ENCODE data around the gene VRK1. TPM values are rescaled to one million over a fixed set of nuclear protein-coding genes. Genes with fewer than 3 reads are reported as not detected.

The VRK1 gene
- total RNA-seq, 1 experiment from 2014 or later, result 166 TPM

DNA sequence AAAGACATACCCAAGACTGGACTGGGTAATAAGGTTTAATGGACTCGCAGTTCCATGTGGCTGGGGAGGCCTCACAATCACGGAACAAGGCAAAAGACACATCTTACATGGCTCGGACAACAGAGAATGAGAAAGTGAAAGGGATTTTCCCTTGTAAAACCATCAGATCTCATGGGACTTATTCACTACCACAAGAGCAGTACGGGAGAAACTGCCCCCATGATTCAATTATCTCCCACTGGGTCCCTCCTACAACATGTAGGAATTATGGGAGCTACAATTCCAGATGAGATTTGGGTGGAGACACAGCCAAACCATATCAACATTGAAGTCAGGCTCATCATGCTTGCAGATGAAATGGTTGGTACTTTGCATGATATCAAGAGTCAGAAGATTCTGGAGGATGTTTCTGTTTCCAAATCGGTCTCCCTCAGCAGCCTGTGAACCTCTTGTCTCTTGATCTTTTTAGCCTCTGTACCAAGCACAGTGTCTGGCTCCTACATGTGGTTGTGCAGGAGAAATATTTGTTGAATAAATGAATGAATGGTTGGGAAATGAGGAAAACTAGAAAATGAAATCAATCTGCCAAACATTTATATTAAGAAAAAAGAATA is 98.6 kb downstream of the VRK1 start:
- no peaks in the 10 kb centered on the region for H3K79me2 ChIP-seq (ENCODE audit: low read length)
- H3K36me3 ChIP-seq (ENCODE audit: insufficient read depth, low read length), result no peaks in the 10 kb centered on the region
- H3K4me2 ChIP-seq (ENCODE audit: low read depth, low read length, poor library complexity, severe bottlenecking), result peak overlapping the region; percentile 21
- H3K9ac ChIP-seq (ENCODE audit: low read length), result no peak overlapping the region
- no peaks in the 10 kb centered on the region for H3K9me3 ChIP-seq (ENCODE audit: low read length)
- no peak overlapping the region for H2AFZ ChIP-seq (ENCODE audit: low read length)
- H3K4me3 ChIP-seq (ENCODE audit: low read length), result no peak overlapping the region
- H3K27me3 ChIP-seq (ENCODE audit: low read length), result no peaks in the 10 kb centered on the region
- H4K20me1 ChIP-seq (ENCODE audit: insufficient read depth, low read depth, low read length), result no peaks in the 10 kb centered on the region
- H3K9me2 ChIP-seq (replicated peaks; ENCODE audit: insufficient read depth, low read length), result no peaks in the 10 kb centered on the region
- peak; percentile 55 for DNase-seq
- peaks cover 39% of the 10 kb centered on the region for H3K4me1 ChIP-seq (ENCODE audit: low read length)
- peak overlapping the region; percentile 36 for H3K27ac ChIP-seq (ENCODE audit: low read length)

DNA sequence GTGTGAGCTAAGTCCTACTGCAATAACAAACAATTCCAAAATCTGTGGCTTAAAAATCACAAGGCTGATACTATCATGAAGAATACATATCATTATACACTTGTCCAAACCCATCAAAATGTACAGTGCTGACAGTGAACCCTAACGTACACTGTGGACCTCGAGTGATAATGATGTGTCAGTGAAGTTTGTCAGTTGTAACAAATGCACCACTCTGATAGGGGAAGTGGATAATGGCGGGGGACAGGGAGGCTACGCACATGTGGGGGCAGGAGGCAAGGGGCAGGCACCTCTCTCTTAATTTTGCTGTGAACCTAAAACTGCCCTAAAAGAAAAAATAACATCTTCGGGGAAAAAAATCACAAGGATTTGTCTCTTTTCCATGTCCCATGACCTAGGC is 100.0 kb downstream of the VRK1 start:
- Histone ChIP-seq H3K36me3 (ENCODE audit: insufficient read depth, low read length) (no peaks in the 10 kb centered on the region), H3K9ac (ENCODE audit: low read length) (no peak overlapping the region), H3K27ac (ENCODE audit: low read length) (peak overlapping the region; percentile 36), H2AFZ (ENCODE audit: low read length) (no peak overlapping the region), H3K4me1 (ENCODE audit: low read length) (peaks cover 54% of the 10 kb centered on the region), H3K79me2 (ENCODE audit: low read length) (no peaks in the 10 kb centered on the region), H3K4me2 (ENCODE audit: low read depth, low read length, poor library complexity, severe bottlenecking) (peak overlapping the region; percentile 5), H3K9me2 (replicated peaks; ENCODE audit: insufficient read depth, low read length) (no peaks in the 10 kb centered on the region), H4K20me1 (ENCODE audit: insufficient read depth, low read depth, low read length) (no peaks in the 10 kb centered on the region), H3K4me3 (ENCODE audit: low read length) (no peak overlapping the region), H3K9me3 (ENCODE audit: low read length) (no peaks in the 10 kb centered on the region), H3K27me3 (ENCODE audit: low read length) (no peaks in the 10 kb centered on the region)
- DNase-seq, result no peak

GRCh38 chr14:96901227-96901626 is 104.0 kb downstream of the VRK1 start:
- Histone ChIP-seq H3K4me2 (ENCODE audit: low read depth, low read length, poor library complexity, severe bottlenecking) (peak overlapping the region; percentile 56), H3K9me3 (ENCODE audit: low read length) (no peaks in the 10 kb centered on the region), H3K27me3 (ENCODE audit: low read length) (no peaks in the 10 kb centered on the region), H3K36me3 (ENCODE audit: insufficient read depth, low read length) (no peaks in the 10 kb centered on the region), H3K4me1 (ENCODE audit: low read length) (peaks cover 56% of the 10 kb centered on the region), H3K4me3 (ENCODE audit: low read length) (peak overlapping the region; percentile 31; the same call in 1 of the 2 replicates), H3K9ac (ENCODE audit: low read length) (peak overlapping the region; percentile 41), H4K20me1 (ENCODE audit: insufficient read depth, low read depth, low read length) (no peaks in the 10 kb centered on the region), H2AFZ (ENCODE audit: low read length) (no peak overlapping the region), H3K79me2 (ENCODE audit: low read length) (no peaks in the 10 kb centered on the region), H3K27ac (ENCODE audit: low read length) (peak overlapping the region; percentile 60), H3K9me2 (replicated peaks; ENCODE audit: insufficient read depth, low read length) (no peaks in the 10 kb centered on the region)
- peak; percentile 69 for DNase-seq

- Histone ChIP-seq H3K4me3 (ENCODE audit: low read length) (no peak overlapping the region), H3K4me1 (ENCODE audit: low read length) (peaks cover 49% of the 10 kb centered on the region), H3K4me2 (ENCODE audit: low read depth, low read length, poor library complexity, severe bottlenecking) (peak overlapping the region; percentile 56), H3K79me2 (ENCODE audit: low read length) (no peaks in the 10 kb centered on the region), H2AFZ (ENCODE audit: low read length) (no peak overlapping the region), H3K9ac (ENCODE audit: low read length) (no peak overlapping the region), H3K9me2 (replicated peaks; ENCODE audit: insufficient read depth, low read length) (no peaks in the 10 kb centered on the region), H3K27me3 (ENCODE audit: low read length) (no peaks in the 10 kb centered on the region), H3K36me3 (ENCODE audit: insufficient read depth, low read length) (no peaks in the 10 kb centered on the region), H3K9me3 (ENCODE audit: low read length) (no peaks in the 10 kb centered on the region), H4K20me1 (ENCODE audit: insufficient read depth, low read depth, low read length) (no peaks in the 10 kb centered on the region), H3K27ac (ENCODE audit: low read length) (0 out of 2 replicates have a peak overlapping the region, but pooled peaks have one; percentile 10)
- DNase-seq, result peak; percentile 58
Measured at GRCh38 chr14:96902004-96902403, 104.8 kb downstream of the VRK1 start.

GRCh38 chr14:96903444-96904023 is 106.4 kb downstream of the VRK1 start:
- Histone ChIP-seq H3K4me1 (ENCODE audit: low read length) (peaks cover 47% of the 10 kb centered on the region), H3K36me3 (ENCODE audit: insufficient read depth, low read length) (no peaks in the 10 kb centered on the region), H3K9me2 (replicated peaks; ENCODE audit: insufficient read depth, low read length) (no peaks in the 10 kb centered on the region), H3K4me3 (ENCODE audit: low read length) (no peak overlapping the region), H3K9me3 (ENCODE audit: low read length) (no peaks in the 10 kb centered on the region; the same call in 1 of the 2 replicates), H3K4me2 (ENCODE audit: low read depth, low read length, poor library complexity, severe bottlenecking) (no peak overlapping the region), H4K20me1 (ENCODE audit: insufficient read depth, low read depth, low read length) (no peaks in the 10 kb centered on the region), H2AFZ (ENCODE audit: low read length) (no peak overlapping the region), H3K27me3 (ENCODE audit: low read length) (no peaks in the 10 kb centered on the region), H3K79me2 (ENCODE audit: low read length) (no peaks in the 10 kb centered on the region), H3K9ac (ENCODE audit: low read length) (no peak overlapping the region), H3K27ac (ENCODE audit: low read length) (no peak overlapping the region)
- no peak for DNase-seq

DNA sequence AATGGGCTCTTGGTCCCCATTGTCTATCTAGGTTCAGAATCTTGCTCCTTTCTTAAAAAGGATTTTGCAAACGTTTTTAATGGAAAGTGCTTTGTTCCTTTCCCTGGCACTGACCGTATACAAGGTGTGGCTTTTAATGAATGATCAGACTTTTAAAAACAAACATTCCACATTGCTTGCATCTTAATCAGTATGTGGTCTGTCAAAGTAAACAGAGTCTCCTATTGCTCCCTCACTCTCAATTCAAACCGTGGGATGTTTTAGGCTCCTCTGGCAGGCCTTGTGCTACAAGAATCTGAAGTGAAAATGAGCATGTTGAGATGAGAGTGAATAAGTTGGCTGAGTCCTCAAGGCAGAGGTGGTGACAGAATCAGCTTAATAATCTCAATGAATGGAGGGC is 107.0 kb downstream of the VRK1 start:
- H3K36me3 ChIP-seq (ENCODE audit: insufficient read depth, low read length), result no peaks in the 10 kb centered on the region; the same call in 1 of the 2 replicates
- no peaks in the 10 kb centered on the region; the same call in 1 of the 2 replicates for H3K9me3 ChIP-seq (ENCODE audit: low read length)
- no peak overlapping the region for H3K4me2 ChIP-seq (ENCODE audit: low read depth, low read length, poor library complexity, severe bottlenecking)
- H3K4me1 ChIP-seq (ENCODE audit: low read length), result peaks cover 47% of the 10 kb centered on the region
- H3K4me3 ChIP-seq (ENCODE audit: low read length), result no peak overlapping the region
- H3K9ac ChIP-seq (ENCODE audit: low read length), result no peak overlapping the region
- H3K79me2 ChIP-seq (ENCODE audit: low read length), result no peaks in the 10 kb centered on the region
- no peaks in the 10 kb centered on the region for H3K9me2 ChIP-seq (replicated peaks; ENCODE audit: insufficient read depth, low read length)
- no peak overlapping the region for H3K27ac ChIP-seq (ENCODE audit: low read length)
- DNase-seq, result no peak
- no peaks in the 10 kb centered on the region for H3K27me3 ChIP-seq (ENCODE audit: low read length)
- no peak overlapping the region for H2AFZ ChIP-seq (ENCODE audit: low read length)
- H4K20me1 ChIP-seq (ENCODE audit: insufficient read depth, low read depth, low read length), result no peaks in the 10 kb centered on the region

DNA sequence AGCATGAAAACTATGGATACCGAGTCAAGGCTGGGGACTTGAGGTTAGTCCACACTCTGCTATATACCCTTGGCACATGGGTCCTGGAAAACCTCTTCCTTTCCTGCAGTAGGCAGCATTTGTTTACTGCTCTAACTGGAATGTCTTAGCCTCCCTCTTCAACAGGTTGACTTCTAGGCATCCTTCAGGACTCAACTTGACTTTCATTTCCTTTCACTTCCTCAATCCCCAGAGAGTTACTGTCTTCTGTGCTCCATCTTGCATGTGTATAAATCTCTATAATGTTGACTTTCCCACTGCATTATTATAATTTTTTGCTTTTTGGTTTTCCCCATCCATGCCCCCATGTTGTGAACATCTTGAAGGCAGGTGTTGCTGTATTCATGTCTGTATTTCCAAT is 107.9 kb downstream of the VRK1 start:
- DNase-seq, result no peak
- Histone ChIP-seq H3K79me2 (ENCODE audit: low read length) (no peaks in the 10 kb centered on the region), H3K4me2 (ENCODE audit: low read depth, low read length, poor library complexity, severe bottlenecking) (no peak overlapping the region), H3K36me3 (ENCODE audit: insufficient read depth, low read length) (no peaks in the 10 kb centered on the region; the same call in 1 of the 2 replicates), H4K20me1 (ENCODE audit: insufficient read depth, low read depth, low read length) (no peaks in the 10 kb centered on the region), H2AFZ (ENCODE audit: low read length) (no peak overlapping the region), H3K27me3 (ENCODE audit: low read length) (no peaks in the 10 kb centered on the region), H3K9me3 (ENCODE audit: low read length) (peaks cover 6% of the 10 kb centered on the region), H3K4me1 (ENCODE audit: low read length) (peaks cover 45% of the 10 kb centered on the region), H3K9ac (ENCODE audit: low read length) (no peak overlapping the region), H3K9me2 (replicated peaks; ENCODE audit: insufficient read depth, low read length) (no peaks in the 10 kb centered on the region), H3K27ac (ENCODE audit: low read length) (no peak overlapping the region), H3K4me3 (ENCODE audit: low read length) (no peak overlapping the region)

DNA sequence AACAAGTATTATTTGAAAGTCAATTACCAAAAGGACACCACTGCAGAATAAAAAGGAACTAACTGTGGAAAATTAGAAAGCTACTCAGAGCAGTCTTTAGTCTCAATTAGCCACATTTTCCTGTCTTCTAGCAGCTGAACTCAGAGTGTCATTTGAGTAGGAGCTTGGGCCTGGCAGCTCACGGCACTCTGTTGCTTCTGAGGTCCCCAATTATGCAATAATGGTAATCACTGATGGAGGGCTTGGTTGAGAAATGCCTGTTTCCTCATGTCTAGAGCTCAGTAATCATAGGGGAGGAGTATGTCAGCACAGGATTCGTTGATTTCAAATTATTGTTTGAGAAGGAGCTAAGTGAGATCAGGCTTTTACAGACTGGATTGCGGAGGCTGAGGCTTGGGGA is 108.6 kb downstream of the VRK1 start:
- Histone ChIP-seq H3K9me2 (replicated peaks; ENCODE audit: insufficient read depth, low read length) (no peaks in the 10 kb centered on the region), H3K27ac (ENCODE audit: low read length) (no peak overlapping the region), H3K4me3 (ENCODE audit: low read length) (no peak overlapping the region), H2AFZ (ENCODE audit: low read length) (no peak overlapping the region), H3K27me3 (ENCODE audit: low read length) (no peaks in the 10 kb centered on the region), H3K36me3 (ENCODE audit: insufficient read depth, low read length) (no peaks in the 10 kb centered on the region; the same call in 1 of the 2 replicates), H3K9ac (ENCODE audit: low read length) (no peak overlapping the region), H3K4me1 (ENCODE audit: low read length) (peaks cover 37% of the 10 kb centered on the region), H3K9me3 (ENCODE audit: low read length) (peaks cover 6% of the 10 kb centered on the region), H4K20me1 (ENCODE audit: insufficient read depth, low read depth, low read length) (no peaks in the 10 kb centered on the region), H3K79me2 (ENCODE audit: low read length) (no peaks in the 10 kb centered on the region), H3K4me2 (ENCODE audit: low read depth, low read length, poor library complexity, severe bottlenecking) (no peak overlapping the region)
- peak; percentile 67 for DNase-seq
